Pancreas (tissue), 10 donors: ENCODE data around the gene INVS. TPM values are rescaled to one million over a fixed set of nuclear protein-coding genes. Genes with fewer than 3 reads are reported as not detected.

Experiments
- ATAC-seq, 4 donors: fragments of 200-7000 bp; cut with Tn5 transposase; one replicate each; pipeline versions ENCODE4 v1.8.0 to v1.9.1; 2020; ENCODE audit warnings: mild to moderate bottlenecking in 4 of 4, moderate library complexity in 4 of 4
- DNase-seq, 6 donors: peaks; one replicate each; pipeline ENCODE4 v3.0.0-alpha.2; 2020
- FAIRE-seq: peaks from 2 replicates; lab custom pipeline; 2012; peaks lifted over from hg19 to GRCh38; lab: Jason Lieb, UNC
- H3K27ac ChIP-seq, 4 donors: fragments of 200-600 bp; sonication (generic); 1 replicate in 3 of 4; 2 replicates in 1 of 4; pipeline versions ENCODE4 v1.5.0 to v1.8.0; 2020
- H3K27me3 ChIP-seq, 4 donors: fragments of 200-600 bp; one replicate each; pipeline ENCODE4 v1.8.0; 2021
- H3K36me3 ChIP-seq, 3 donors: fragments of 200-600 bp; sonication (generic) in 1 of 3; one replicate each; pipeline versions ENCODE4 v1.5.0 to v1.8.0; 2020 to 2021
- H3K4me1 ChIP-seq, 3 donors: fragments of 200-600 bp; one replicate each; pipeline ENCODE4 v1.8.0; 2021
- H3K4me3 ChIP-seq, 4 donors: fragments of 200-600 bp; sonication (generic) in 2 of 4; one replicate each; pipeline versions ENCODE4 v1.5.0 to v1.8.0; 2020 to 2021
- H3K9me3 ChIP-seq, 4 donors: fragments of 200-600 bp; one replicate each; pipeline ENCODE4 v1.8.0; 2021
- CTCF ChIP-seq, 4 donors: fragments of 200-600 bp; sonication (generic) in 3 of 4; IDR thresholded peaks; one replicate each; pipeline versions ENCODE4 v1.5.0 to v1.8.0; 2021; ENCODE audit warnings: antibody characterized with exemption in 4 of 4
- WGBS, 2 donors: extraction: QIAGEN DNeasy Blood & Tissue Kit; methylation state at CpG; one replicate each; pipeline ENCODE4 v1.1.7; 2013; 5-methylcytosine and 5-hydroxymethylcytosine counted together
- intact Hi-C, 3 donors: fragments of 100-400 bp; cut with DNase I; formaldehyde crosslinking; loops; one replicate each; pipeline versions ENCODE4 v1.11.1 to v1.14.2; 2022
- polyA plus RNA-seq, 2 donors: library from polyadenylated mRNA; stranded (reverse); fragments of 200-250 nt; gene quantifications; one replicate each; pipeline ENCODE4 v1.2.3, GENCODE V29; 2013
- total RNA-seq, 6 donors: library from RNA; stranded (reverse); fragmentation: NEBNext Ultra II Directional in 4 of 6; extraction: Animal tissue kit (Norgen Biotek cat#: 25700) in 4 of 6; gene quantifications; one replicate each; pipeline versions ENCODE4 v1.2.1 to v1.2.4, GENCODE V29; 2021 to 2023
- donor health status: healthy with polysubstance abuse.
- donor health status: DM: no; HTN: no; CAD: no; lungs with moderate emphysema.
- donor health status: DM: no; HTN: no; CAD: no.
- donor health status: control.
- donor health status: control.
- donor health status: Bipolar disorder and iron deficiency.
- donor health status: DM: yes; HTN: yes; CAD: no.
- donor health status: DM: no; HTN: no; CAD: no.
- donor health status: DM: no; HTN: no; CAD: no.
- donor health status: DM: yes; HTN: yes; CAD: no.

Gene INVS
- total and polyA plus RNA-seq, 8 donors = 3.1 to 15.0 (median 6.0) TPM

- Histone ChIP-seq H3K27me3 (no peaks in the 10 kb centered on the region), H3K4me1 (peaks cover 14 to 15% (median 15%) of the 10 kb centered on the region in 3 donors), H3K36me3 (peaks cover 0 to 28% (median 0%) of the 10 kb centered on the region in 3 donors), H3K9me3 (no peaks in the 10 kb centered on the region), H3K4me3 (no peak overlapping the region), H3K27ac (no peak overlapping the region)
- intact Hi-C loops = no loop called here
- no peak for FAIRE-seq
- 73 to 78% methylated on average over 6 of the region's 6 CpGs for WGBS, 2 donors
- no peak for ATAC-seq
- TF ChIP-seq CTCF (IDR thresholded peaks at IDR 0.05) = no peak
- no peak for DNase-seq
Measured at GRCh38 chr9:100101608-100102007, 2.6 kb downstream of the INVS start.

- no peak overlapping the region for H3K4me3 ChIP-seq
- no peaks in the 10 kb centered on the region for H3K27me3 ChIP-seq
- FAIRE-seq = no peak
- intact Hi-C loops = no loop called here
- 86% methylated on average over 4 of the region's 4 CpGs for WGBS, 2 donors
- peak in 1 of 4 donors; percentile 14 for ATAC-seq
- H3K27ac ChIP-seq = no peak overlapping the region
- H3K36me3 ChIP-seq = peaks cover 0 to 43% (median 0%) of the 10 kb centered on the region in 3 donors
- DNase-seq = no peak
- peaks cover 2 to 7% (median 4%) of the 10 kb centered on the region in 3 donors for H3K4me1 ChIP-seq
- H3K9me3 ChIP-seq = no peaks in the 10 kb centered on the region
- no peak for TF ChIP-seq CTCF (IDR thresholded peaks at IDR 0.05)
Measured at GRCh38 chr9:100104314-100104713, 5.3 kb downstream of the INVS start.

- intact Hi-C loops = no loop called here
- 41 to 42% methylated on average over 1 of the region's 1 CpG for WGBS, 2 donors
- DNase-seq = no peak
- Histone ChIP-seq H3K36me3 (peaks cover 0 to 45% (median 0%) of the 10 kb centered on the region in 3 donors), H3K9me3 (no peaks in the 10 kb centered on the region), H3K27me3 (no peaks in the 10 kb centered on the region), H3K4me1 (peaks cover 0 to 2% (median 2%) of the 10 kb centered on the region in 3 donors), H3K4me3 (no peak overlapping the region), H3K27ac (no peak overlapping the region)
- no peak for TF ChIP-seq CTCF (IDR thresholded peaks at IDR 0.05)
- FAIRE-seq = no peak
- no peak for ATAC-seq
Measured at GRCh38 chr9:100105861-100106260, 6.8 kb downstream of the INVS start.

GRCh38 chr9:100106616-100107015 lies 7.6 kb downstream of the INVS start:
- Histone ChIP-seq H3K4me1 (peaks cover 0 to 8% (median 6%) of the 10 kb centered on the region in 3 donors), H3K9me3 (no peaks in the 10 kb centered on the region), H3K4me3 (no peak overlapping the region), H3K27ac (no peak overlapping the region), H3K36me3 (peaks cover 0 to 45% (median 0%) of the 10 kb centered on the region in 3 donors), H3K27me3 (no peaks in the 10 kb centered on the region)
- no peak for DNase-seq
- FAIRE-seq = no peak
- TF ChIP-seq CTCF (IDR thresholded peaks at IDR 0.05) = no peak
- intact Hi-C loops = no loop called here
- 80 to 81% methylated on average over 2 of the region's 2 CpGs for WGBS, 2 donors
- no peak for ATAC-seq

- H3K4me3 ChIP-seq = no peak overlapping the region
- WGBS, 2 donors = 75 to 83% methylated on average over 2 of the region's 2 CpGs
- no peaks in the 10 kb centered on the region for H3K27me3 ChIP-seq
- H3K9me3 ChIP-seq = no peaks in the 10 kb centered on the region
- no peak for TF ChIP-seq CTCF (IDR thresholded peaks at IDR 0.05)
- ATAC-seq = peak in 2 of 4 donors; percentile 58 to 60
- H3K4me1 ChIP-seq = peaks cover 0 to 8% (median 6%) of the 10 kb centered on the region in 3 donors
- intact Hi-C loops = no loop called here
- no peak for FAIRE-seq
- H3K27ac ChIP-seq = no peak overlapping the region
- DNase-seq = no peak
- H3K36me3 ChIP-seq = peaks cover 0 to 45% (median 0%) of the 10 kb centered on the region in 3 donors
Measured at GRCh38 chr9:100108559-100108958, 9.5 kb downstream of the INVS start.
